Measurements from ENCODE around the gene FKBP6. TPM values are rescaled to one million over a fixed set of nuclear protein-coding genes. Genes with fewer than 3 reads are reported as not detected.
"Not testable (repeated sequence)": the region's sequence is repeated elsewhere in the genome, so short reads cannot be mapped to it uniquely, and the experiment has no call there.

The FKBP6 gene
- total RNA-seq, 1 experiment from 2014 or later, result not detected

DNA sequence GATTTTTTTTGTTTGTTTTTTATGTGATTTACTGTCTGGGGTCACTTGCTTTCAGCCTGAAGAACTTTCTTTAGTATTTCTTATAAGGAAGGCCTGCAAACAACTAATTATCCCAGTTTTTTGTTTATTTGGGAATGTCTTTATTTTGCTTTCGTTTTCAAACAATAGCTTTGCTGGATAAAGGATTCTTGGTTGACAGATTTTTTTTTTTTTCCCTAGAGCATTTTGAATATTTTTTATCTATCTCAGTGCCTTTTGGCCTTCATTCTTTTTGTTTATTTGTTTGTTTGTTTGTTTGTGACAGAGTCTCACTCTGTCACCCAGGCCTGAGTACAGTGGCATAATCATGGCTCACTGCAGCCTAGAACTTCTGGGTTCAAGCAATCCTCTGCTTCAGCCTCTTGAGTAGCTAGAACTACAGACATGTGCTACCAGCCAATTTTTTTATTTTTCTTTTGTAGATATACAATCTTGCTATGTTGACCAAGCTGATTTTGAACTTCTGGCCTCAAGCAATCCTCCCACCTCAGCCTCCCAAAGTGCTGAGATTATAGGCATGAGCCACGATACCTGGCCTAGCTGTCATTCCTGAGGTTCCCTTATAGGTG lies 59.4 kb downstream of the FKBP6 start:
- DNase-seq, result no peak
- H3K36me3 ChIP-seq, result no peaks in the 10 kb centered on the region

DNA sequence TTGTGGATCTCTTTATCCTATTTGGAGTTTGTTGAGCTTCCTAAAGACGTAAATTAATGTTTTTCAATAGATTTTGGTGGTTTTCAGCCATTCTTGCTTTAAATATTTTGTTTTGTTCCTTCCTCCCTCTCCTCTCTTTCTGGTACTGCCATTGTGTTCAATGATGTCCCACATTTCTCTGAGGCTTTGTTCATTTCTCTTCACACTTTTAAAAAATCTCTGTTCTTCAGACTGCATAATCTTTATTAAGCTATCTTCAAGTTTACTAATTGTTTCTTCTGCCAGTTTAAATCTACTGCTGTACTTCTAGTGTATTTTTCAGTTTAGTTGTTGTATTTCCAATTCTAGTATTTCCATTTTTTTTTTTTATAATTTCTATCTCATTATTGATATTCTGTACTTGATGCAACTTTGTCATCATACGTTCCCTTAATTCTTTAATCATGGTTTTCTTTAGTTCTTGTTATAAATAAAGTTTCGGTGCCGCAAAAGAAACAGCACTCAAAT lies 60.0 kb downstream of the FKBP6 start:
- no peak overlapping the region for H3K27ac ChIP-seq
- H3K4me1 ChIP-seq, result no peaks in the 10 kb centered on the region
- DNase-seq, result no peak
- peaks cover 15% of the 10 kb centered on the region; the same call in 1 of the 2 replicates for H3K9me3 ChIP-seq (replicated peaks)
- no peaks in the 10 kb centered on the region for H3K27me3 ChIP-seq
- H3K4me3 ChIP-seq, result no peak overlapping the region
- H3K36me3 ChIP-seq, result no peaks in the 10 kb centered on the region

More for the DNA sequence above, 59.4 kb downstream of the FKBP6 start:
- Histone ChIP-seq H3K4me3 (no peak overlapping the region), H3K27ac (no peak overlapping the region), H3K27me3 (no peaks in the 10 kb centered on the region), H3K4me1 (no peaks in the 10 kb centered on the region), H3K9me3 (replicated peaks) (peaks cover 15% of the 10 kb centered on the region; the same call in 1 of the 2 replicates)

DNA sequence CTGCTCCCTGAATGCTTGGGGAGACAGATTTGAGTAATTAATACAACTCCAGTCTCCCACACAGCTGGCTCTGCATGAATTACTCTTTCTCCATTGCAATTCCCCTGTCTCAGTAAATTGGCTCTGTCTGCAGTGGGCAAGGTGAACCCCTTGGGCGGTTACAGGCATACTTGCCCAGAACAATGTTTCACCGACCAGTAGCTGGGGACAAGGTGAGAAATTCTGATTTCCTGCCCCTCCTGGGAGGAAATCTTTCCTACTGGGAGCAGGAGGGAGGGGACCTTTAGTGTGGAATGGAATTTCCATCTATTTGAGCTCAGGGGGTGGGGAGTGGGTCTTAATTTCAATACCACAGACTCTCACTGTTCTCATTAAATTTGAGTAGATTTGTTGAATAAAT lies 63.4 kb downstream of the FKBP6 start:
- no peak for DNase-seq
- Histone ChIP-seq H3K9me3 (replicated peaks) (peaks cover 15% of the 10 kb centered on the region; the same call in 1 of the 2 replicates), H3K4me3 (no peak overlapping the region), H3K27me3 (no peaks in the 10 kb centered on the region), H3K4me1 (no peaks in the 10 kb centered on the region), H3K27ac (no peak overlapping the region), H3K36me3 (no peaks in the 10 kb centered on the region)

DNA sequence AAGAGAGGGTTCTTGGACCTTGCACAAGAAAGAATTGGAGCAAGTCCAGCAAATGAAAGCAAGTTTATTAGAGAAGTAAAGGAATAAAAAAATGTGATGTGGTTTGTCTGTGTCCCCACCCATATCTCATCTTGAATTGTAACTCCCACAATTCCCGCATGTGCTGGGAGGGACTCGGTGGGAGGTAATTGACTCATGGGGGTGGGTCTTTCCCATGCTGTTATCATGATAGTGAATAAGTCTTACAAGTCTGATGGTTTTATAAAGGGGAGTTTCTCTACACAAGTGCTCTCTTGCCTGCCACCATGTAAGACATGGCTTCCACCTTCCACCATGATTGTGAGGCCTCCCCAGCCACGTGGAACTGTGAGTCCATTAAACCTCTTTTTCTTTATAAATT lies 66.5 kb downstream of the FKBP6 start:
- Histone ChIP-seq H3K27ac (no peak overlapping the region), H3K9me3 (replicated peaks) (no peaks in the 10 kb centered on the region), H3K36me3 (no peaks in the 10 kb centered on the region), H3K27me3 (no peaks in the 10 kb centered on the region), H3K4me1 (no peaks in the 10 kb centered on the region), H3K4me3 (no peak overlapping the region)
- DNase-seq, result no peak

DNA sequence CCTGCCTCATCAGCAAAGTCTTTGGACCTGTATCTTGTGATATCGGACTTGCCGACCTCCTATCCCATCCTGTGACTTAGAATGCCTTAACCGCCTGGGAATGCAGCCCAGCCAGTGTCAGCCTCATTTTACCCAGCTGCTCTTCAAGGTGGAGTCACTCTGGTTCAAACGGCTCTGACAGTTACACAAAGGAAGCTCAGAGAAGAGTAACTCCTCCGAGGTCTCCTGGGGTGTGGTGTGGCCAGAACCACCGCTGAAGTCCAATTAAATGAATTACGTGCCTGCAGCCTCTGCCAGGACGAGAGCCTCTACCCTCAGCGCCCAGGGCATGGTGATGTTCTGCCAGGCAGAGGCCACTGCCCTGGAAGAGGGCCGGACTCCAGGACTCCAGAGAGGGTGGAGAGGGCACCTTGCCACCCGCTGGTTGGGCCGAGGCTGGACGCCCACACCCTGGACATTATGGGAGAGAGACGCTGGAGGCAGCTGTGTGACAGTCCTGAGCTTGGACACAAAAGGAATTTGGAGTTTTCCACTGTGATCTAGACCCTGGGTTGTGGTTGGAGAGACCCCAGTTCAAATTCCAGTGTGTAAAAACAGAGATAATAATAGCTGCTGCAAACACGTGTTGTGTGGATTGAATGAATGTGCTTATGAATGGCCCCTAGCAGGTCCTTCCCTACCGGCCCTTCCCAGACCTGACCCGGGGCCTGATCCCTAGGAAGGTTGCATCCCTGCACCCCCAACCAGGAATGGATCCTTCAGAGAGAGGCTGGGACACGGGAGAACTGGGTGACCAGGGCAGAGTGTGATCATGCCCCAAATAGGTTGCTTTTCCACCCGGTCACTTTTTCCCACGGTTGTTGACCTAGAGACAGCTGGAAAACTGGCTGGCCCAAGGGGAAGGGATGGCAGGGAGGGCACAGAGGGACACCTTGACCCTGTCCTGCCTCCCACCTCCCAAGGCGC lies 67.9 kb downstream of the FKBP6 start:
- Histone ChIP-seq H3K36me3 (no peaks in the 10 kb centered on the region), H3K4me3 (no peak overlapping the region), H3K9me3 (replicated peaks) (no peaks in the 10 kb centered on the region), H3K27me3 (no peaks in the 10 kb centered on the region), H3K4me1 (no peaks in the 10 kb centered on the region), H3K27ac (no peak overlapping the region)
- no peak for DNase-seq

DNA sequence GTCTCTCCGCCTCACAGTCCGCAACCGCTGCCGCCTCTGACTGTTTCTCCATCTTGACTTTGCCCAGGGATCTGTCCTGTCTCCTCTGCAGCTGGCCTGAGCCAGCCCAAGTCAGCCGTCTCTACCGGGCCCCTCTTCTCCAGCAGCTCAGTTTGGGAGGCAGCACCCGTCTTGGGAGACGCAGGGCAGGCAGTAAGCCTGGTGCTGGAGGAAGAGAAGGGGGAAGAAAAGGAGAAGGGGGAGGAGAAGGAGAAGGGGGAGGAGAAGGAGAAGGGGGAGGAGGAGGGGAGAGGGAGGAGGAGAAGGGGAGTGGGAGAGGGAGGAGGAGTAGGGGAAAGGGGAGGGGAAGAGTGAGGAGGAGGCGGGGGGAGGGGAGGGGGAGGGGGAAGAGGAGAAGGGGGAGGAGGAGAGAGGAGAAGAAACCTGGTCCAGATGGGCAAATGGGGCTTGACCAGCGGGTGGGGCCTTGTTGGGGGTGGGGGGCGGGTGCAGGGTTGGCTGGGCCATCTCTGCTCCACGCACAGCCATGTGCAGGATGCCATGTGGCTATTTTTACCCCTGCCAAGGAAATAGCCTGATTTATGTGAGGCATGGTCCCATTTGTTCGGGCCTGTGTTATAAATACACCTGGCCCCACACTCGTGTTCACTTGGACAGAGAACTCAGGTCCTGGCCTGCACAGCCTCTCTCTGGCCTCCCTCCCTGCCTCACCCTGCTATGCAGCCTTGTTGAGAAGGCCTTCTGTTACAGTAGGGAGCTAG lies 69.7 kb downstream of the FKBP6 start:
- no peak overlapping the region for H3K27ac ChIP-seq
- H3K36me3 ChIP-seq, result no peaks in the 10 kb centered on the region
- no peak overlapping the region for H3K4me3 ChIP-seq
- H3K27me3 ChIP-seq, result no peaks in the 10 kb centered on the region
- no peaks in the 10 kb centered on the region for H3K4me1 ChIP-seq
- no peaks in the 10 kb centered on the region for H3K9me3 ChIP-seq (replicated peaks)
- DNase-seq, result no peak

DNA sequence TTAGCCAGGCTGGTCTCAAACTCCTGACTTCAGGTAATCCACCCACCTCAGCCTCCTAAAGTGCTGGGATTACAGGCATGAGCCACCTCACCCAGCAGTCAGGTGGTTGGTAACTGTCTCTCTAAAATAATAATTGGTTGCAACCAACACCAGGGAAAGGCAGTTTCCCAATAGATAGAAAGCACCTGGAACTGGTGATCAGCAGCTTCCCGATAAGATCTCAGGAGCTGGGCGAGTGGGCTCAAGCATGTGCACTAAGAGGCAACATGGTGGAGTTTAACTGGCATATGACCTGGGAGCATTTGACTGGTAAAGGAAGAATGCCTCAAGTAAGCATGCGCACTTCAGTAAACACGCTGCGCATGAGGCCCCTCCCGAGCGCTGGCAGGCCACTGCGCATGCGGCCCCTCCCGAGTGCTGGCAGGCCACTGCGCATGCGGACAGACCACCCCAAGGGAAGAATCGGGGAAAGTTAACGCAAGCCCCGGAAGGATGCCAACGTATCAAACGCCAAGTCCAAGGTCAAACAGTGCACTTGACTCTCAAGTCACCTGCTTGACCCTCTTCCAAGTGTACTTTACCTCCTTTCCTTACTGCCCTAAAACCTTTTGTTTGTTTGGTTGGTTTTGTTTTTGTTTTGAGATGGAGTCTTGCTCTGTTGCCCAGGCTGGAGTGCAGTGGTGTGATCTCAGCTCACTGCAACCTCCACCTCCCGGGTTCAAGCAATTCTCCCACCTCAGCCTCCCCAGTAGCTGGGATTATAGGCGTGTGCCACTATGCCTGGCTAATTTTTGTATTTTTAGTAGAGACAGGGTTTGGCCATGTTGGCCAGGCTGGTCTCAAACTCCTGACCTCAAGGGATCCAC lies 71.5 kb downstream of the FKBP6 start:
- not testable (repeated sequence) for H3K4me3 ChIP-seq; H3K9me3 ChIP-seq (replicated peaks); H3K4me1 ChIP-seq; H3K36me3 ChIP-seq; H3K27me3 ChIP-seq; H3K27ac ChIP-seq; DNase-seq

DNA sequence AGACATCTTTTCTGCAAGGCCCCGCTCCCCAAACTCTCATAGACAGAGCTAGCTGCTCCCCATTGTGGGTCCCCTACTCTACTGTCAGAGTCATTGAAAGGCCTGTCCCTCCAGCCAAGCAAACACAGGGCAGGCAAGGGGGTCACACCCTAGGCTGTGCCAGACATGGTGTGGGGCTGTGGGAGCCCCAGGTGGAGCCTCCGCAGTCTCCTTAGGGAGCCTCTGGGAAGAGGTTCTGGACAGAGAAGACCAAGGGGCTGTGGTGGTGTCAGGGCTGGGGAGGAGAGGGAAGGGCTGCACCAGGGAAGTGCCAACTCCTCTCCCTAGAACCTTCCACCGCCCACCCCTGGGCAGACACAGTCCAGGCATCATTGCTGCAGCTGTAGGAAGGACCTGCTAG lies 76.9 kb downstream of the FKBP6 start:
- not testable (repeated sequence) for H3K9me3 ChIP-seq (replicated peaks); H3K27ac ChIP-seq; H3K4me3 ChIP-seq; H3K27me3 ChIP-seq; H3K36me3 ChIP-seq; H3K4me1 ChIP-seq; DNase-seq

Other genes starting within 250 kb of the FKBP6 start
- not detected in 2 replicates for gene SPDYE9, start 242.1 kb upstream of the FKBP6 start, total RNA-seq (2014; rRNA removed; shearing (Covaris generic))
- gene NSUN5, start 19.3 kb upstream of the FKBP6 start, total RNA-seq (2014; rRNA removed; shearing (Covaris generic)), result 6.8 and 7.5 TPM in 2 replicates
- gene TRIM50, start 79 bp upstream of the FKBP6 start, total RNA-seq (2014; rRNA removed; shearing (Covaris generic)), result not detected in 2 replicates
- gene FZD9, start 105.6 kb downstream of the FKBP6 start, total RNA-seq (2014; rRNA removed; shearing (Covaris generic)), result not detected in 2 replicates
- gene BAZ1B, start 194.1 kb downstream of the FKBP6 start, total RNA-seq (2014; rRNA removed; shearing (Covaris generic)), result 128 and 139 TPM in 2 replicates
- 38.8 and 39.7 TPM in 2 replicates for gene BCL7B, start 229.5 kb downstream of the FKBP6 start, total RNA-seq (2014; rRNA removed; shearing (Covaris generic))

All from SJCRH30 (cell line).